Measurements from ENCODE around the gene AADACL2. TPM values are rescaled to one million over a fixed set of nuclear protein-coding genes. Genes with fewer than 3 reads are reported as not detected.

Gene AADACL2
- total RNA-seq, 1 donor from 2014 or later: not detected

DNA sequence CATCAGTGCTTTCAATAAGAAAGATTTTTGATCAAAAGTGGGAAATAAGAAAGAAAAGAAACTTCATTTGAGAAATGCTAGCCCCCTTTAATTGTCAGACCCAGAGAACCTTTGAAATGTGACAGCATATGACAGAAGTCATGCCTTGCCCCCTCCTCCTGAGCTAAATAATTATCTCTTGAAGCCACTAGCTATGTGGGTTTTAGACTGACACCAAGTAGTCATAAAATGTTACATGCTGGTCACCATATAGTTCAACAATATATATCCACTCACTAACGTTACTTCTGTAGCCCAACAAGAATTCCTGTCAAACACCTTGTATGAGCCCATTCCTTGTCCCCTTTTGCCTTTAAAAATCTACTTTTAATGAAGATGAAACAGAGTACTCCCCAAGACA is 43.1 kb upstream of the AADACL2 start:
- TF ChIP-seq, protein P1, sequence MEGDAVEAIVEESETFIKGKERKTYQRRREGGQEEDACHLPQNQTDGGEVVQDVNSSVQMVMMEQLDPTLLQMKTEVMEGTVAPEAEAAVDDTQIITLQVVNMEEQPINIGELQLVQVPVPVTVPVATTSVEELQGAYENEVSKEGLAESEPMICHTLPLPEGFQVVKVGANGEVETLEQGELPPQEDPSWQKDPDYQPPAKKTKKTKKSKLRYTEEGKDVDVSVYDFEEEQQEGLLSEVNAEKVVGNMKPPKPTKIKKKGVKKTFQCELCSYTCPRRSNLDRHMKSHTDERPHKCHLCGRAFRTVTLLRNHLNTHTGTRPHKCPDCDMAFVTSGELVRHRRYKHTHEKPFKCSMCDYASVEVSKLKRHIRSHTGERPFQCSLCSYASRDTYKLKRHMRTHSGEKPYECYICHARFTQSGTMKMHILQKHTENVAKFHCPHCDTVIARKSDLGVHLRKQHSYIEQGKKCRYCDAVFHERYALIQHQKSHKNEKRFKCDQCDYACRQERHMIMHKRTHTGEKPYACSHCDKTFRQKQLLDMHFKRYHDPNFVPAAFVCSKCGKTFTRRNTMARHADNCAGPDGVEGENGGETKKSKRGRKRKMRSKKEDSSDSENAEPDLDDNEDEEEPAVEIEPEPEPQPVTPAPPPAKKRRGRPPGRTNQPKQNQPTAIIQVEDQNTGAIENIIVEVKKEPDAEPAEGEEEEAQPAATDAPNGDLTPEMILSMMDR (IDR thresholded peaks at IDR 0.05; ENCODE audit: unreplicated experiment): no peak
- Mint-ChIP-seq H3K4me1 (peaks cover 13% of the 10 kb centered on the region), H3K27ac (no peak overlapping the region), H3K27me3 (ENCODE audit: low read depth) (no peaks in the 10 kb centered on the region), H3K4me3 (no peak overlapping the region), H3K9me3 (no peaks in the 10 kb centered on the region), H3K36me3 (no peaks in the 10 kb centered on the region)
- DNase-seq (ENCODE audit: low spot score in 2 of 2, unreplicated experiment in 2 of 2): no peak

DNA sequence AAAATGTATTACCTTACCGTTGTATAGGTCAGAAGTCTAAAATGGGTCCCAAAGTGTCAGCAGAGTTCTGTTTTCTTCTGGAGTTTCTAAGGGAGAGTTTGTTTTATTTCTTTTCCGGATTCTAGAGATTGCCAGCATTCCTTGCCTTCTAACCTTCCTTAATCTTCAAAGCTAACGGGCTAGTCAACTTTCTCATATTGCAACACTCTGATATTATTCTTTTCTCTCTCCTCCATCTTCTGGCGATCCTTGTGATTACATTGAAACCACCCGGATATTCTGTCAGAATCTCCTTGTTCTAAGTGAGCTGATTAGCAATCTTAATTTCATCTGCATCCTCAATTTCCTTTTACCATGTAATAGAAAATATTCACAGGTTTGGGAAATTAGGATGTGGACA is 36.2 kb upstream of the AADACL2 start:
- DNase-seq (ENCODE audit: low spot score in 2 of 2, unreplicated experiment in 2 of 2): no peak
- Mint-ChIP-seq H3K4me3 (no peak overlapping the region), H3K36me3 (peaks cover 4% of the 10 kb centered on the region), H3K27ac (no peak overlapping the region), H3K27me3 (ENCODE audit: low read depth) (no peaks in the 10 kb centered on the region), H3K9me3 (peaks cover 14% of the 10 kb centered on the region), H3K4me1 (no peaks in the 10 kb centered on the region)
- TF ChIP-seq, protein P1 (IDR thresholded peaks at IDR 0.05; ENCODE audit: unreplicated experiment): no peak

DNA sequence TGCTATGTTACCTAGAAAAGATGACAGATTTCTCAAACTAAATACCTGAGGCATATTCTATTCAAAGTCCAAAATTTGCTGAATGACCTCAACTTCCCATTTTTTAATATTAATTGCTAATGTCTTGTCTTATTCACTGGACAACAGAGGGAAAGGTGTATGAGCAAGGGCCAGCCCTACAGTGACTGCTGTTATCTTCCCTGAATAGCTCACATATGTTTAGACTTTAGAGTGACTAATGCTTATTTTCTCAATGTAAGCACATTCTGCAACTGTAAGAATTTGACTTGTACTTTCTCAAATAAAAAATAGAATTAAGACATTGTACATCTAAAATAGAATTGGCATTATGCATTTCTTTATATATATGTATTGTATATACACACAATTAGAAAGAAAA is 26.5 kb upstream of the AADACL2 start:
- H3K36me3 Mint-ChIP-seq: peaks cover 10% of the 10 kb centered on the region
- H3K27ac Mint-ChIP-seq: no peak overlapping the region
- peaks cover 30% of the 10 kb centered on the region for H3K9me3 Mint-ChIP-seq
- TF ChIP-seq, protein P1 (IDR thresholded peaks at IDR 0.05; ENCODE audit: unreplicated experiment): no peak
- H3K27me3 Mint-ChIP-seq (ENCODE audit: low read depth): no peaks in the 10 kb centered on the region
- DNase-seq (ENCODE audit: low spot score in 2 of 2, unreplicated experiment in 2 of 2): no peak
- H3K4me1 Mint-ChIP-seq: no peaks in the 10 kb centered on the region
- H3K4me3 Mint-ChIP-seq: no peak overlapping the region

DNA sequence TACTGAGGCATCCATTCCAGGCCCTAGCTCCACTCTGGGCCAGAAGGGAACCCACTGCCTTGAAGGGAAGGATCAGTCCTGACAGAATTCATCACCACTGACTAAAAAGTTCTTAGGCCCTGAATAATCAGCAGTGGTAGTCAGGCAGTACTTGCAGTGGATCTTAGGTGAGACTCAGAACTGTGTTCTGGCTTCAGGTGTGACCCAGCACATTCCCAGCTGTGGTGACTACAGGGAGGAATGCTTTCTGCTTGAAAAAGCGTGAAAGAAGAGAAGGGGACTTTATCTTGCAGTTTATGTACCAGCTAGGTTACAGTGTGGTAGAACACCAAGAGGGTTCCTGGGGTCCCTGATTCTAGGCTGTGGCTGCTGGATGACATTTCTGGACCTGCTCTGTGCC is 24.9 kb upstream of the AADACL2 start:
- peaks cover 11% of the 10 kb centered on the region for H3K36me3 Mint-ChIP-seq
- no peaks in the 10 kb centered on the region for H3K27me3 Mint-ChIP-seq (ENCODE audit: low read depth)
- H3K9me3 Mint-ChIP-seq: peaks cover 39% of the 10 kb centered on the region
- no peak overlapping the region for H3K4me3 Mint-ChIP-seq
- TF ChIP-seq, protein P1 (IDR thresholded peaks at IDR 0.05; ENCODE audit: unreplicated experiment): no peak
- no peaks in the 10 kb centered on the region for H3K4me1 Mint-ChIP-seq
- no peak overlapping the region for H3K27ac Mint-ChIP-seq
- no peak for DNase-seq (ENCODE audit: low spot score in 2 of 2, unreplicated experiment in 2 of 2)

DNA sequence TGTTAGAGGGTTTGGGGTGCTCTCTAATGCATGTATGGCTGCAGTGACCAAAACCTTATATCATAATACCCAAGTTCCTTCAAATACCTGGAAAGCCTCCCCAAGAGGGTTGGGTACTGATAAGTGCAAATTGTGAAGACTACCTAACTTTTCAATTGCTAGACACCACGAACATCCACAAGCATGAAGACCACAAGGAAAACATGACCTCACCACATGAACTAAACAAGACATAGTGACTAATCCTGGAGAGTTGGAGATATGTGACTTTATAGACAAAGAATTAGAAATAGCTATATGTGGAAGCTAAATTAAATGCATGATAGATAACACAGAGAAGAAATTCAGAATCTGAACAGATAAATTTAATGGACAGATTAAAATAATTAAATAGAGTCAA is 23.9 kb upstream of the AADACL2 start:
- Mint-ChIP-seq H3K36me3 (peaks cover 11% of the 10 kb centered on the region), H3K27me3 (ENCODE audit: low read depth) (no peaks in the 10 kb centered on the region), H3K9me3 (peaks cover 41% of the 10 kb centered on the region), H3K27ac (no peak overlapping the region), H3K4me3 (no peak overlapping the region), H3K4me1 (no peaks in the 10 kb centered on the region)
- TF ChIP-seq, protein P1 (IDR thresholded peaks at IDR 0.05; ENCODE audit: unreplicated experiment): no peak
- DNase-seq (ENCODE audit: low spot score in 2 of 2, unreplicated experiment in 2 of 2): no peak

DNA sequence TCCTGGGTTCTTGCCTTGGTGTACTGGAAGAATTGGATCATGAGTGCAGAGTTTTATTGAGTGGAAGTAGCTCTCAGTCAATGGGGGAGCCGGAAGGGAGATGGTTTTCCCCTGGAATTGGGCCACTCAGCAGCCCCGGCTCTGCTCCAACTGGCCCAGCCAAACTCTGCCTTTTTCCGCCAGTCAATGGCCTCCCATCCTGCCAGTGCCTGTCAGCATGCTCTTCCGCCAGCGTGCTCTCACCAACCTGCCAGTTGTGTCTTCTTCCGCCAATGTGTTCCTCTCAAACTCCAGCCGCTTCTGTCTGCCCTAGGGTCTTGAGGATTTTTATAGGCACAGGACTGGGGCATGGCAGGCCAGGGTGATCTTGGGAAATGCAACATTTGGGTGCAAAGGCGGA is 12.4 kb upstream of the AADACL2 start:
- Mint-ChIP-seq H3K4me3 (no peak overlapping the region), H3K4me1 (no peaks in the 10 kb centered on the region), H3K36me3 (peaks cover 4% of the 10 kb centered on the region), H3K27ac (no peak overlapping the region), H3K9me3 (peaks cover 11% of the 10 kb centered on the region), H3K27me3 (ENCODE audit: low read depth) (no peaks in the 10 kb centered on the region)
- DNase-seq (ENCODE audit: low spot score in 2 of 2, unreplicated experiment in 2 of 2): no peak
- TF ChIP-seq, protein P1 (IDR thresholded peaks at IDR 0.05; ENCODE audit: unreplicated experiment): no peak
